ENCODE measurements around the gene ETV3L.
"Not testable (repeated sequence)": the region's sequence is repeated elsewhere in the genome, so short reads cannot be mapped to it uniquely, and the experiment has no call there.

The ETV3L gene

GRCh38 chr1:157105298-157105987 is 5.8 kb upstream of the ETV3L start:
- Histone ChIP-seq H3K9ac (ENCODE audit: low read depth, low read length) (no peak overlapping the region), H3K4me1 (ENCODE audit: insufficient read depth, low read length) (peaks cover 11% of the 10 kb centered on the region; the same call in 1 of the 2 replicates), H3K36me3 (ENCODE audit: insufficient read depth, low read length) (no peaks in the 10 kb centered on the region), H3K9me3 (ENCODE audit: control insufficient read depth, insufficient read depth, low read length) (no peaks in the 10 kb centered on the region)

GRCh38 chr1:157104598-157105293 is 5.1 kb upstream of the ETV3L start:
- H3K36me3 ChIP-seq (ENCODE audit: insufficient read depth, low read length): no peaks in the 10 kb centered on the region
- no peak overlapping the region for H3K9ac ChIP-seq (ENCODE audit: low read depth, low read length)
- no peaks in the 10 kb centered on the region for H3K9me3 ChIP-seq (ENCODE audit: control insufficient read depth, insufficient read depth, low read length)
- H3K4me1 ChIP-seq (ENCODE audit: insufficient read depth, low read length): peaks cover 11% of the 10 kb centered on the region; the same call in 1 of the 2 replicates

- no peak overlapping the region for H3K9ac ChIP-seq (ENCODE audit: low read depth, low read length)
- H3K4me1 ChIP-seq (ENCODE audit: insufficient read depth, low read length): peaks cover 10% of the 10 kb centered on the region; the same call in 1 of the 2 replicates
- H3K9me3 ChIP-seq (ENCODE audit: control insufficient read depth, insufficient read depth, low read length): no peaks in the 10 kb centered on the region
- H3K36me3 ChIP-seq (ENCODE audit: insufficient read depth, low read length): no peaks in the 10 kb centered on the region
Observed at GRCh38 chr1:157103268-157103667, 3.7 kb upstream of the ETV3L start.

GRCh38 chr1:157101149-157101548 is 1.5 kb upstream of the ETV3L start:
- no peak overlapping the region for H3K9ac ChIP-seq (ENCODE audit: low read depth, low read length)
- no peaks in the 10 kb centered on the region for H3K9me3 ChIP-seq (ENCODE audit: control insufficient read depth, insufficient read depth, low read length)
- peaks cover 7% of the 10 kb centered on the region; the same call in 1 of the 2 replicates for H3K4me1 ChIP-seq (ENCODE audit: insufficient read depth, low read length)
- no peaks in the 10 kb centered on the region for H3K36me3 ChIP-seq (ENCODE audit: insufficient read depth, low read length)

- not testable (repeated sequence) for H3K9ac ChIP-seq (ENCODE audit: low read depth, low read length); H3K36me3 ChIP-seq (ENCODE audit: insufficient read depth, low read length); H3K4me1 ChIP-seq (ENCODE audit: insufficient read depth, low read length); H3K9me3 ChIP-seq (ENCODE audit: control insufficient read depth, insufficient read depth, low read length)
Observed at GRCh38 chr1:157098987-157099632, 498 bp downstream of the ETV3L start.

- Histone ChIP-seq H3K36me3 (ENCODE audit: insufficient read depth, low read length) (no peaks in the 10 kb centered on the region), H3K9me3 (ENCODE audit: control insufficient read depth, insufficient read depth, low read length) (no peaks in the 10 kb centered on the region), H3K4me1 (ENCODE audit: insufficient read depth, low read length) (0 out of 2 replicates have a peak, but pooled peaks cover 5% of the 10 kb centered on the region), H3K9ac (ENCODE audit: low read depth, low read length) (no peak overlapping the region)
Observed at GRCh38 chr1:157098519-157098918, 1.1 kb downstream of the ETV3L start.

GRCh38 chr1:157097692-157098091 is 1.9 kb downstream of the ETV3L start:
- H3K9me3 ChIP-seq (ENCODE audit: control insufficient read depth, insufficient read depth, low read length): no peaks in the 10 kb centered on the region
- H3K9ac ChIP-seq (ENCODE audit: low read depth, low read length): no peak overlapping the region
- H3K36me3 ChIP-seq (ENCODE audit: insufficient read depth, low read length): no peaks in the 10 kb centered on the region
- H3K4me1 ChIP-seq (ENCODE audit: insufficient read depth, low read length): 0 out of 2 replicates have a peak, but pooled peaks cover 5% of the 10 kb centered on the region

- Histone ChIP-seq H3K9ac (ENCODE audit: low read depth, low read length) (no peak overlapping the region), H3K4me1 (ENCODE audit: insufficient read depth, low read length) (0 out of 2 replicates have a peak, but pooled peaks cover 5% of the 10 kb centered on the region), H3K9me3 (ENCODE audit: control insufficient read depth, insufficient read depth, low read length) (no peaks in the 10 kb centered on the region), H3K36me3 (ENCODE audit: insufficient read depth, low read length) (no peaks in the 10 kb centered on the region)
Observed at GRCh38 chr1:157096881-157097280, 2.7 kb downstream of the ETV3L start.

- peaks cover 7% of the 10 kb centered on the region; the same call in 1 of the 2 replicates for H3K4me1 ChIP-seq (ENCODE audit: insufficient read depth, low read length)
- H3K9me3 ChIP-seq (ENCODE audit: control insufficient read depth, insufficient read depth, low read length): no peaks in the 10 kb centered on the region
- no peak overlapping the region for H3K9ac ChIP-seq (ENCODE audit: low read depth, low read length)
- H3K36me3 ChIP-seq (ENCODE audit: insufficient read depth, low read length): no peaks in the 10 kb centered on the region
Observed at GRCh38 chr1:157095551-157095950, 4.1 kb downstream of the ETV3L start.

- Histone ChIP-seq H3K9me3 (ENCODE audit: control insufficient read depth, insufficient read depth, low read length) (no peaks in the 10 kb centered on the region), H3K36me3 (ENCODE audit: insufficient read depth, low read length) (no peaks in the 10 kb centered on the region)
Observed at GRCh38 chr1:157095091-157095490, 4.5 kb downstream of the ETV3L start.

GRCh38 chr1:157092831-157093230 is 6.8 kb downstream of the ETV3L start:
- Histone ChIP-seq H3K4me1 (ENCODE audit: insufficient read depth, low read length) (peaks cover 10% of the 10 kb centered on the region; the same call in 1 of the 2 replicates), H3K9me3 (ENCODE audit: control insufficient read depth, insufficient read depth, low read length) (no peaks in the 10 kb centered on the region), H3K9ac (ENCODE audit: low read depth, low read length) (no peak overlapping the region), H3K36me3 (ENCODE audit: insufficient read depth, low read length) (no peaks in the 10 kb centered on the region)

More at GRCh38 chr1:157095091-157095490, 4.5 kb downstream of the ETV3L start:
- Histone ChIP-seq H3K9ac (ENCODE audit: low read depth, low read length) (no peak overlapping the region), H3K4me1 (ENCODE audit: insufficient read depth, low read length) (peaks cover 10% of the 10 kb centered on the region; the same call in 1 of the 2 replicates)

GRCh38 chr1:157091668-157092273 is 7.8 kb downstream of the ETV3L start:
- Histone ChIP-seq H3K9me3 (ENCODE audit: control insufficient read depth, insufficient read depth, low read length) (no peaks in the 10 kb centered on the region), H3K9ac (ENCODE audit: low read depth, low read length) (no peak overlapping the region), H3K36me3 (ENCODE audit: insufficient read depth, low read length) (no peaks in the 10 kb centered on the region), H3K4me1 (ENCODE audit: insufficient read depth, low read length) (peaks cover 10% of the 10 kb centered on the region)

GRCh38 chr1:157091186-157091585 is 8.4 kb downstream of the ETV3L start:
- H3K36me3 ChIP-seq (ENCODE audit: insufficient read depth, low read length): no peaks in the 10 kb centered on the region

GRCh38 chr1:157090771-157091170 is 8.8 kb downstream of the ETV3L start:
- Histone ChIP-seq H3K4me1 (ENCODE audit: insufficient read depth, low read length) (peaks cover 10% of the 10 kb centered on the region), H3K36me3 (ENCODE audit: insufficient read depth, low read length) (no peaks in the 10 kb centered on the region), H3K9ac (ENCODE audit: low read depth, low read length) (no peak overlapping the region), H3K9me3 (ENCODE audit: control insufficient read depth, insufficient read depth, low read length) (no peaks in the 10 kb centered on the region)

More at GRCh38 chr1:157091186-157091585, 8.4 kb downstream of the ETV3L start:
- no peak overlapping the region for H3K9ac ChIP-seq (ENCODE audit: low read depth, low read length)
- H3K4me1 ChIP-seq (ENCODE audit: insufficient read depth, low read length): peaks cover 10% of the 10 kb centered on the region
- no peaks in the 10 kb centered on the region for H3K9me3 ChIP-seq (ENCODE audit: control insufficient read depth, insufficient read depth, low read length)
